Measurements from ENCODE around the gene RAB31. TPM values are rescaled to one million over a fixed set of nuclear protein-coding genes. Genes with fewer than 3 reads are reported as not detected.

Gene RAB31
- total RNA-seq, 1 experiment from 2014 or later = 9.5 TPM

- Mint-ChIP-seq H3K4me3 (ENCODE audit: unreplicated experiment) (no peak overlapping the region), H3K36me3 (ENCODE audit: insufficient read depth, unreplicated experiment) (peaks cover 17% of the 10 kb centered on the region), H3K9me3 (ENCODE audit: unreplicated experiment) (peaks cover 15% of the 10 kb centered on the region), H3K27me3 (ENCODE audit: insufficient read depth, unreplicated experiment) (no peaks in the 10 kb centered on the region), H3K4me1 (ENCODE audit: low read depth, unreplicated experiment) (no peaks in the 10 kb centered on the region), H3K27ac (ENCODE audit: unreplicated experiment) (no peak overlapping the region)
- POLR2A ChIA-PET = no interaction called here
- no peak for DNase-seq
- Histone ChIP-seq H3K4me3 (ENCODE audit: low read depth, low read length) (no peak overlapping the region), H3K36me3 (ENCODE audit: control insufficient read depth, insufficient read depth, low read length) (no peaks in the 10 kb centered on the region), H3K9me3 (peaks cover 12% of the 10 kb centered on the region), H3K4me1 (peaks cover 7% of the 10 kb centered on the region; the same call in 1 of the 2 replicates), H3K27me3 (replicated peaks; ENCODE audit: control insufficient read depth, insufficient read depth, low read length) (no peaks in the 10 kb centered on the region)
- CTCF ChIA-PET = no interaction called here
- intact Hi-C loops (cut with micrococcal nuclease; ENCODE audit: unreplicated experiment) = no loop called here
- BruUV-seq (replicated peaks) = no TSS peak
- no peak for TF ChIP-seq CTCF (IDR thresholded peaks at IDR 0.05; ENCODE audit: insufficient read depth in 1 of 2, low read depth in 1 of 2, low read length in 1 of 2, severe bottlenecking in 1 of 2, unreplicated experiment in 1 of 2)
Observed at GRCh38 chr18:9863282-9863681, 155.2 kb downstream of the RAB31 start.

- Histone ChIP-seq H3K4me3 (ENCODE audit: low read depth, low read length) (no peak overlapping the region), H3K27me3 (replicated peaks; ENCODE audit: control insufficient read depth, insufficient read depth, low read length) (no peaks in the 10 kb centered on the region), H3K36me3 (ENCODE audit: control insufficient read depth, insufficient read depth, low read length) (no peaks in the 10 kb centered on the region), H3K9me3 (peaks cover 12% of the 10 kb centered on the region), H3K4me1 (peaks cover 31% of the 10 kb centered on the region)
- no peak overlapping the region for H3K27ac Mint-ChIP-seq (ENCODE audit: unreplicated experiment)
- intact Hi-C loops (cut with micrococcal nuclease; ENCODE audit: unreplicated experiment) = no loop called here
- H3K4me3 Mint-ChIP-seq (ENCODE audit: unreplicated experiment) = no peak overlapping the region
- DNase-seq = no peak
- no peak for TF ChIP-seq CTCF (IDR thresholded peaks at IDR 0.05; ENCODE audit: insufficient read depth in 1 of 2, low read depth in 1 of 2, low read length in 1 of 2, severe bottlenecking in 1 of 2, unreplicated experiment in 1 of 2)
- ChIA-PET CTCF (no interaction called here), POLR2A (no interaction called here)
- no peaks in the 10 kb centered on the region for H3K27me3 Mint-ChIP-seq (ENCODE audit: insufficient read depth, unreplicated experiment)
- H3K36me3 Mint-ChIP-seq (ENCODE audit: insufficient read depth, unreplicated experiment) = peaks cover 17% of the 10 kb centered on the region
- BruUV-seq (replicated peaks) = no TSS peak
- H3K9me3 Mint-ChIP-seq (ENCODE audit: unreplicated experiment) = peaks cover 15% of the 10 kb centered on the region
- peaks cover 26% of the 10 kb centered on the region for H3K4me1 Mint-ChIP-seq (ENCODE audit: low read depth, unreplicated experiment)
Observed at GRCh38 chr18:9865764-9866490, 157.8 kb downstream of the RAB31 start.

GRCh38 chr18:9866627-9867026, 158.5 kb downstream of the RAB31 start:
- no peak overlapping the region for H3K27ac Mint-ChIP-seq (ENCODE audit: unreplicated experiment)
- CTCF ChIA-PET = no interaction called here

More at GRCh38 chr18:9866627-9867026, 158.5 kb downstream of the RAB31 start:
- Mint-ChIP-seq H3K9me3 (ENCODE audit: unreplicated experiment) (peaks cover 15% of the 10 kb centered on the region), H3K4me3 (ENCODE audit: unreplicated experiment) (no peak overlapping the region), H3K27me3 (ENCODE audit: insufficient read depth, unreplicated experiment) (no peaks in the 10 kb centered on the region), H3K4me1 (ENCODE audit: low read depth, unreplicated experiment) (peaks cover 32% of the 10 kb centered on the region), H3K36me3 (ENCODE audit: insufficient read depth, unreplicated experiment) (peaks cover 17% of the 10 kb centered on the region)
- intact Hi-C loops (cut with micrococcal nuclease; ENCODE audit: unreplicated experiment) = no loop called here
- BruUV-seq (replicated peaks) = no TSS peak
- H3K9me3 ChIP-seq = peaks cover 12% of the 10 kb centered on the region
- POLR2A ChIA-PET = no interaction called here
- H3K36me3 ChIP-seq (ENCODE audit: control insufficient read depth, insufficient read depth, low read length) = no peaks in the 10 kb centered on the region
- no peak overlapping the region for H3K4me3 ChIP-seq (ENCODE audit: low read depth, low read length)
- no peak for DNase-seq
- H3K27me3 ChIP-seq (replicated peaks; ENCODE audit: control insufficient read depth, insufficient read depth, low read length) = no peaks in the 10 kb centered on the region
- H3K4me1 ChIP-seq = peaks cover 31% of the 10 kb centered on the region
- TF ChIP-seq CTCF (IDR thresholded peaks at IDR 0.05; ENCODE audit: insufficient read depth in 1 of 2, low read depth in 1 of 2, low read length in 1 of 2, severe bottlenecking in 1 of 2, unreplicated experiment in 1 of 2) = no peak
